Stimulated activated CD8-positive, alpha-beta memory T cell treated with anti-CD3 and anti-CD28 coated beads, Interleukin-15, amount 100 ng/mL, for 1 hour (primary cell): ENCODE results near the gene SPINT2.
A peak's percentile ranks its signal among the peaks of the same experiment; 100 is the strongest.
"Not testable (repeated sequence)": the region's sequence is repeated elsewhere in the genome, so short reads cannot be mapped to it uniquely, and the experiment has no call there.

ENCODE experiments used
- DNase-seq: peaks from one replicate; pipeline ENCODE4 v3.0.0-alpha.2; 2020; ENCODE audit warnings: low read depth

The SPINT2 gene, protein sequence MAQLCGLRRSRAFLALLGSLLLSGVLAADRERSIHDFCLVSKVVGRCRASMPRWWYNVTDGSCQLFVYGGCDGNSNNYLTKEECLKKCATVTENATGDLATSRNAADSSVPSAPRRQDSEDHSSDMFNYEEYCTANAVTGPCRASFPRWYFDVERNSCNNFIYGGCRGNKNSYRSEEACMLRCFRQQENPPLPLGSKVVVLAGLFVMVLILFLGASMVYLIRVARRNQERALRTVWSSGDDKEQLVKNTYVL

DNA sequence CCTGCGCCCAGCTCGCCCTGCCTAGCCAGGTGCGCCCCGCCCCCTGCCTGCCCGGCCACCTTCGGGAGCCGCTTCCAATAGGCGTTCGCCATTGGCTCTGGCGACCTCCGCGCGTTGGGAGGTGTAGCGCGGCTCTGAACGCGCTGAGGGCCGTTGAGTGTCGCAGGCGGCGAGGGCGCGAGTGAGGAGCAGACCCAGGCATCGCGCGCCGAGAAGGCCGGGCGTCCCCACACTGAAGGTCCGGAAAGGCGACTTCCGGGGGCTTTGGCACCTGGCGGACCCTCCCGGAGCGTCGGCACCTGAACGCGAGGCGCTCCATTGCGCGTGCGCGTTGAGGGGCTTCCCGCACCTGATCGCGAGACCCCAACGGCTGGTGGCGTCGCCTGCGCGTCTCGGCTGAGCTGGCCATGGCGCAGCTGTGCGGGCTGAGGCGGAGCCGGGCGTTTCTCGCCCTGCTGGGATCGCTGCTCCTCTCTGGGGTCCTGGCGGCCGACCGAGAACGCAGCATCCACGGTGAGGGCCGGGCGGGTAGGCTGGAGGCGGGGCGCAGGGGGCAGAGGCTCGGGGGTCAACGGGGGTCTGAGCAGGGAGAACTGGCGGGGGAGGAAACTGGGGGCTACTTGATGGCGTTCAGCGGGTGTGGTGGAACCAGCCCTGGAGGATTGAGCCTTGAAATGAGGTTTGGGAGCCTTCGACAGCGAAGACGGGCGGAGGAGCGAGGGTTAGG lies at the start of gene SPINT2:
Gene SPINT2 (plus strand): TSS at position 88 of the 727 bp plus-strand sequence. CDS start 320 bp downstream, at position 408.
- no peak for DNase-seq

DNA sequence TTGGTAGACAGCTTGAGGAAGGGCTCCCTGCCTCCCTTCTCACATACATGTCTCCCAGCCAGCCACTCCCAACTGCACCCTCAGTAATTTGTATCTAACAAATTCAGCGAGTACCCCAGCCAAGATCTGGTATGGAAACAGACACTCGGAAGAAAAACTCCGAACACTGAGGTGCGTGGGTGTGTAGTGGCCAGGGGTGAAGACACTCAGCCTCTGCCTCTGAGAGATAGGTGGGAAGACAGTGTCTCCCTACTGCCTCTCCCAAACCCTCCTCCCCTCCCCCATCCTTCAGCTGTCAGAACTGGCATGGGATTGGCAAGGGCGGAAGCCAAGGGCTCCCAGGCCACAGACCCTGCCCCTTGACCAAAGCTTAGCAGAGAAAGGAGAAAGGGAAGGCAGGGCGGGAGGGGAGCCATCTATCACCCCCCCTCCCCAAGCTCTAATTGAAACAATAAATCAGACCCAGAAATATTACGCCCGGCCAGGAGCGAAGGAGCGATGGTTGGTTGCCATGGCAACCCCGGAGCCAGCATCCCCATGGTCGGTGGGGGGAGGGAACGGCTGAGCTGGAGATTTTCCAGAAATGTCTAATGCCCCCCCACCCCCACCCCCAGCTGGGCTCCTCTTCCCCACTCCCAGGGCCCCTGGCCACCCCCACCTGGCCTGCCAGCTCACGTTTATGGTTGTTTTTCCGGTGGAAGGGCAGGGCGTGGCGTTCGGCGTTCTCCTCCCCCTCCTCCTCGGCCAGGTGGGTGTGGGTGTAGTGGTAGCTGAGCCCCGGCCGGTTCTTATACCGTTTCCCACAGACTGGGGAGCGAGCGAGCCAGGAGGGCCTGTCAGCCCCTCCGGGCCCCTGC lies 47.4 kb upstream of the SPINT2 start:
- DNase-seq = no peak

DNA sequence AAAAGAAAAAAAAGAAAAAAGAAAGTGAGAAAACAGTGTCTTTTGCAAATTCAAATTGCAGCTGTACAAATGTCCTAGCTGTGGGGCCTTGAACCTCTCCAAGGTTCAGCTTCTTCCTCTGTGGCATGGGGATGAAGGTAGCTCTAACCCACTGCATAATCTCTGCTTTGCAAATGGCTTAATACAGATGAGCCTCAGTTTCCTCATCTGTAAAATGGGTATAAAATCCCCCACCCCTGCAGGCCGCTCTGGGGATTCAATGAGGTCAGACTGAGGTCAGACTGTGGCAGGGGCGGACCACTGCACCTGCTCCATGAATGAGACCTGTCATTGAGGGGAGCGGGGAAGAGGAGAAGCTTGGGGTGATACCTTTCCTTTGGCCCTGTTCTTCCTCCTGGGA lies 46.2 kb upstream of the SPINT2 start:
- DNase-seq = no peak

DNA sequence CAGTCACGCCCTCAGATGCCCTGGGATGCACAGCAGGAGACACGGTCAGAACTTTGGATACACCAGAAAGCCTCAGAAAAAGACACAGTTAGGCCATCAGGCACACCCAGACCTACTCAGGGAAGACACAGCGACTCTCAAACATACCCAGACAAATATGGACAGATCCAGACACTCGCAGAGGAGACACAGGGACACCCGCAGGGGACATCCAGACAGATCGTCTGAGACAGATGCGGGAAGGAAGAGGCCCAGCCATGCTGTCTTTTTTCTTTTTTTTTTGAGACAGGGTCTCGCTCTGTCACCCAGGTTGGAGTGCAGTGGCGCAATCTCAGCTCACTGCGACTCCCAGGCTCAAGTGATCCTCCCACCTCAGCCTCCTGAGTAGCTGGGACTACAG lies 45.2 kb upstream of the SPINT2 start:
- no peak for DNase-seq

DNA sequence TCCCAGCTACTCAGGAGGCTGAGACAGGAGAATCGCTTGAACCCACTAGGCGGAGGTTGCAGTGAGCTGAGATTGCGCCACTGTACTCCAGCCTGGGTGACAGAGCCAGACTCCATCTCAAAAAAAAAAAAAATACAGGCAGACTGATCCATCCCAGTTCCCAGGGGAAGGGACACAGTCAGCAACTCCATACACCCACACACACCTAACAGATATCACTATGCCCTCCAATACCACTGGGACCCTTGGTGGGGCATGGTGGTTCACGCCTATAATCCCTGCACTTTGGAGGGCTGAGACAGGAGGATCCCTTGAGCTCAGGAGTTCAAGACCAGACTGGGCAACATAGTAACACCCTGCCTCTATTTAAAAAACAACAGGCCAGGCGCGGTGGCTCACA lies 43.0 kb upstream of the SPINT2 start:
- no peak for DNase-seq

DNA sequence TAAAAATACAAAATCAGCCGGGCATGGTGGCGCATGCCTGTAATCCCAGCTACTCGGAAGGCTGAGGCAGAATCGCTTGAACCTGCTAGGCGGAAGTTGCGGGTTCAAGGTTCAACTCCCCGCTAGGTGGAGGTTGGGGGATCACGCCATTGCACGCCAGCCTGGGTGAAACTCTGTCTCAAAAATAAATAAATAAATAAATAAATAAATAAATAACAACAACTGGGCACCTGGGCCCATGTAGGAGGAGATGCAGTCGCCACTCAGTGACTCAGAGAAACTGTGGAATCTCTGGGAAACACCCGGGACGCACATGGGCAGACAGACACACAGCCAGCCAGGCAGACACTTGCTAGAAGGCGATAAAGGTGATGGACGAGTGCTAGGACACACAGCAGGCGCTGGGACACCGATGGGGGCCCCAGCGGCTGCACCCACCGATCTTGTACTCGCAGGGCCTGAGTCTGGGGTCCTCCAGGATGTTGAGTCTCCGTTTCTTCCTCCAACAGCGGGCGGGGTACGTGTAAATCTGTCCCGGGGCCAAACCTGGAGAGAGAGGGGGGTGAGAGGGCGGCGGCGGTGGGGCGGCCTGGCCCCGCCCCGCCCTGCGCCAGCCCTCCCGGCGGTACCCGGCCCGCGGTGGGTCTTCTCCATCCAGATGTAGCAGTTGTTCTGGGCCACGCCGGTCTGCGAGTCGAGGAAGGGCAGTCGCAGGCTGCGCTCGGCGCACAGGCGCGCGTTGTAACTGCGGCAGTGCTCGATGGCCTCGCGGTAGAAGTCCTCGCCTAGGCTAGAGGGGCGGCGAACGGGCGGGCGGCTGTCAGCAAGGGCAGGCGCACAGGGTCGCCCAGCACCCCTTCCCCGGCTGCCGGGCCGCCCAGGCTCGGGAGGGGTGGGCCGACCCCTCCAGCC lies 42.2 kb upstream of the SPINT2 start:
- DNase-seq = no peak

DNA sequence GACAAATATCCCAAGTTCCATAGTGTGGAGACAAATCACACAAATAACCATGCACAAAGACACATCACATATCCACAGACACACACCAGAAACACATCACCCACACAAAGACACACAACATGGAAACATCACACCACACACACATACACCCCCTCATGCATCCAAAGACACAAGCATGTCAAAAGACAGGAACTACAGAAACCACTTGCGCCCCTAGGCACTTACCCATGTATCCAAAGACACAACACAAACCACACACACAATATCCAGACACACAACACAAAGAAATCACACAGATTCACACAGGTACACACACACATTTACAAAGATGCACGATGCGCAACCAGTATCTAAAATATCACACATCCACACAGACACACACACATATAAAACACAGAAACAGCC lies 41.3 kb upstream of the SPINT2 start:
- DNase-seq = no peak

DNA sequence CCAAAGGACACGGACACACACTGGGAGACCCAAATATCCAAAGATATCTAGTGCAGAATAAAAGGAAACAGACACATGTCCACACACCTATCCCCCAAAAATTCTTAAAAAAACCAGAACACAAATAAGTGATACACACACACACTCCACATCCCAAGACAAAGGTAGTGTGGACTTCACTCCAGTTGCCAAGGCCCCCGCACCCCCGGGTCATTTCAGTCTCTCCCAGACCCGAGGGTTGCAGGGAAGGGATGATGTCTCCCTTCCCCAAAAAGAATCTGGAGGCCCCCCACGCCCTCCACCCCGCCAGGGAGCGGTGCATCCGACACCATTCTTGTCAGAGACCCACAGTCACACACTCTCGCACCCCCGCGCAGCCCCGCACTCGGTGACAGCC lies 40.8 kb upstream of the SPINT2 start:
- DNase-seq = no peak

DNA sequence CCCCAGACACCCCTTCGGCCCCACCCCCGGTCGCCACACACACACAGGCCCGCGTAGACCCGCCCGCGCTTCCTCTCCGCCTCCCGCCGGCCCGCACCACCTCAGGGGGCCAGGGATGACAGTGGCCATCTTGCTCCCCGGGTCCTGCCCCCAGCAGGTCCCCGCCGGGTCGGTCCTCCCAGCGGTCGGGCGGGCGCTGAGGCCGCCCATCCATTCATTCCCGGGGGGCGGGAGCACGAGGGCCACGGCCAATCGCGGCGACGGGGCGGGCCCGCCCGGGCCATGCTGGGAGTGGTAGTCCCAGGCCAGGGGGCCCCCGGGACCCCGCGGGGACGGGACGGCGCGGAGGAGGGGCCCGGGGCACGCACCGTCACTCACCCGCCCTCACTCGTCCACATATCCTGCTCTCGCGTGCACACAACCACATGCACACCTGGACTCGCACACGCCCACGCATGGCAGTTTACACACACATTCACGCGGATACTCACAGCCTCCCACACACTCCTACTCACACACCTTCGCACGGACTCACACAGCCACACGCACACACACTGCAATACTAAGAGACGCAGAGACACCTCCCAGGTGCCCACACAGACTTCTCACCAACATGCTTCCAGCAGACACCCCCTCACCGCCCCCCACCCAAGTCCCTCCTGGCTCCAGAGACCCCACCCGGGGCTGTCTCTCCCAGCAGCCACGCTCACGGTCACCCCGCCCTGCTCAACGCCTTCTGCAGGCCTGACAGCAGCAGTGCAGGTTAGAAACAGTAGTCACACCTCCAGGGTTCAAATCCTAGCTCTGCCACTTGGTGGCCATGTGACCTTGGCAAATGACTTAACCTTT lies 40.1 kb upstream of the SPINT2 start, which contains the start of gene DPF1:
Gene DPF1 (minus strand): TSS at position 209 of the 849 bp plus-strand sequence. CDS start 80 bp downstream, at position 129.
- no peak for DNase-seq

DNA sequence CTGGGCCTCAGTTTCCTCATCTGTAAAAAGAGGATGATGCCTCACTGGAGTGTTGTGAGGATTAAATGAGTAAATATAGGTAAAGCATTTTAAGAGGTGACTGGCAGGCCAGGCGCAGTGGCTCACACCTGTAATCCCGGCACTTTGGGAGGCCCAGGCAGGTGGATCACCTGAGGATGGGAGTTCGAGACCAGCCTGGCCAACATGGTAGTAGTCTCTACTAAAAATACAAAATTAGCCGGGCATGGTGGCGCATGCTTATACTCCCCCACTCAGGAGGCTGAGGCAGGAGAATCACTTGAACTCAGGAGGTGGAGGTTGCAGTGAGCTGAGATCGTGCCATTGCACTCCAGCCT lies 39.5 kb upstream of the SPINT2 start:
- DNase-seq = not testable (repeated sequence)

DNA sequence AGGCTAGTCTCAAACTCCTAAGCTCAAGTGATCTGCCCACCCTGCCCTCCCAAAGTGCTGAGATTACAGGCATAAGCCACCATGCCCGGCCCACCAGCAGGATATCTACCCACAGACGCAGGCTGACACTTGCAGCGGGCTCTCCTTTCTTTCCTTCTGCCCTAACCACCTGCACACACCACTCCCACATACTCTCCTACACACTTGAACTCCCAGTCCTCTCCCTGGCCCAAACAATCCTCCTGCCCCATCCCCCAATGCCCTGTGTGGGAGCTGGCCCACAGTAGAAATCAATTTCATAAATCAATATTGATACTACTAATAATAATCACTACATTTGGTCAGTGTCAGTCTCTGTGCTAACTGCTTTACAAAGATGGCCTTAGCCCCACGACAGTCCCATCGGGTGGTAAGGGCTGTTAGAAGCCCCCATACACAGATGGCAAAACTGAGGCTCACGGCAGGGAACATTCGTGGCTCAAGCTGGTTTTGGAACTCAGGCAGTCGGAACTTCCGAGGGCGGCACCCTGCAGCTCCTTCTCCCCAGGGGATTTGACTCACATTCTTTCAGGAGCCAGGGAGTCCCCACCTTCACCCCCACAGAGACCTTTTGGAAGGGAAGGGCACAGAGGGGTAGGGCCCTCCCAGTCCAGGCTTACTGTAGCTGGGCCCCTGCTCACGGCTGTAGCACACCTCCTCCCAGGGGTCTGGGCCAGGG lies 36.9 kb upstream of the SPINT2 start:
- no peak for DNase-seq

DNA sequence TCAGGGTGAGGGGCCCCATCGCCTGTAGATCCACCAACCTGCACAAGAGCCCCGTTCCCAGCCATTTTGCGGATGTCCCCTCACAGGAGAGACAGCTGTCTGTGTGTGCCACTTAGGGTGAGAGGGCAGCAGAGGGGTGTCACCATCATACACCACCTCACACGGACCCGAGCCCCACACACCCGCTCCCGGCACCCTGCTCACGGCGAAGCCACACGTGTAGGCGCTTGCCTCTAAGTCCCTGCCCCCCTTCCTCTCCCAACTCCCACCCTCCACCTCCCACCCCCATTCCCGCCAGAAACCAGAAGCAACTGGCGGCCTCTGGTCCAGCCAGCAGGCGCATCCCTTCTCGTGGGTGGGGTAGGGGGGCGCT lies 36.4 kb upstream of the SPINT2 start:
- DNase-seq = no peak

DNA sequence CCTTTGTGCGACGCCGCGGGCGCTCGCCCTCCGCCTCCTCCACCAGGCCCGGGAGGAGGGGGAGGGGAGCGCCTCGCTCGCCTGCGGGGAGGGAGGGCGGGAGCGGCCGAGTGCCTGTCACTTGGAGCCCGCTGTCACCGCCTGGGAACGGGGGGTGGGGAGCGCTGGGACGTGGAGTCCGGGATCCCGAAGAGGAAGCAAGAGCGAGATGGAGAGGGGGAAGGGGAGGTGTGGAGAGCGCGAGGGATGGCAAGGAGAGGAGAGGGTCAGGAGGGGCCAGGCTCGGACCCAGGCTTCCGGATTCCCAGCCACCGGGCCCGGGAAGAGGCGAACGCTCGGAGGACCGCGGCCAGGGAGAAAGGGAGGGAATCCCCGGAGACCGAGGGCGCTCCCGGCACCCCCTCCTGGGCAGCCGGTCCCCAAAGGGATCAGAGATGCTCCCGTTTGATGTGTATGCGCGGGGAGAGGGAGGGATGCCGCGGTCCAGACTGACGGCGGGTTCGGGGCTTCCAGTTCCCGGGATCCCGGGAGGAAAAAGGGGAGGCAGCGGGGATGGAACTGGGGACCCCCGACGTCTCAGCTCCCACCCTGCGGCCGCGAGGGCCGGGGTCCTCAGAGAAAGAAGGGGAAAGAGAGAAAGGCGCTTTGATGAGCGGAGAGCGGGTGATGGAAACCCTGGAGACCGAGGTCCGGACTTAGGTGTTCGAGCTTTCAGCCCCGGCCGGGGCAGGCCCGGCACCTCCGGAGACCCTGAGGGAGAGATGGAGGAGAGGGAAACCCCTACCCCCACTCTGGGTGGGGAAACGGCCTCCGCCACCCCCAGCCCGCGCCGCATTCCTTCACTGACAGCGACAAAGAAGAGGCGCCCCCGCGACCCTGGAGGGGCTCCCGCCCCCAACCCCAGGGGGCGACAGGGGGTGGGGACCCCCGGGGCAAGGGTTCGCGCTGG lies 35.6 kb upstream of the SPINT2 start:
- no peak for DNase-seq

DNA sequence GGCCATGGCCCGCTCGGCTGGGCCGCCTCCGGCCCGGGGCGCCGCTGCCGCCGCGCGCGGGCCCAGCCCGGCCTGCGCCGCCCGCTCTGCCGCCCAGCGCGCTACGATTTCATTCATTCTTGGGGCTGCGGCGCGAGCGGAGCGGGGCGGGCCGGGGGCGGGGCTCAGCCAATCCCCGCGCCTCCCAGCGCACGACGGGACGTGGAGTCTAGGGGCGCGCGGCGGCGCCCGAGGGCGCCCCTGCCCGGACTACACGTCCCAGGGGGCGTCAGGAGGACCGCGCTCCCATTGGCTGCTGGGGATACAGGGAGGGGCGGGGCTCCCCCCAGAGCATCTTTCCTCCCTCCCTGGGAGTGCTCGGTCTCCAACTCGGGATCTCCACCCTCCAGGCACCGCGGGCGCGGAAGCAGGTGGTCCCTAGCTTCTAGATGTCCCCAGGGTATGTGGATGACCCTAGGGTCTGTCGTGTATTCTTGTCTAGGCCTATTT lies 34.7 kb upstream of the SPINT2 start:
- no peak for DNase-seq

DNA sequence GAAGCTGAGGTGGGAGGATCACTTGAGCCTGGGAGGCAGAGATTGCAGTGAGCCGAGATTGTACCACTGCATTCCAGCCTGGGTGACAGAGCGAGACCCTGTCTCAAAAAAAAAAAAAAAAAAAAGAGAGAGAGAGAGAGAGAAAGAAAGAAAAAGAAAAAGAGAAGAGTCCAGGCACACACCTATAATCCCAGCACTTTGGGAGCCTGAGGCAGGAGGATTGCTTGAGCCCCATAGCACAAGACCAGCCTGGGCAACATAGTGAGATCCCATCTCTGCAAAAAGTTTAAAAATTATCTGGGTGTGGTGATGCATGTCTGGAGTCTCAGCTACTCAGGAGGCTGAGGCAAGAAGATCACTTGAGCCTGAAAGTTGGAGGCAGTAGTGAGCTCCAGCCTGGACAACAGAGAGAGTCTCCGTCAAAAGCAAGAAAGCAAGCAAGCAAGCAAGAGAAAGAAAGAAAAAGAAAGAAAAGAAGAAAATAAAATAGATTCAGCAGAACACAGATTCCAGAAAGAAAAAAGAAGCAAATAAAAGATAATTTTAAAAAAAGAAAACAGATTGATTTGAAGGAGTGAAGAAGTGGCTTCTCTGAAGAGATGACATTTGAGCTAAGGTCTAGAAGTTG lies 33.8 kb upstream of the SPINT2 start:
- DNase-seq = not testable (repeated sequence)

DNA sequence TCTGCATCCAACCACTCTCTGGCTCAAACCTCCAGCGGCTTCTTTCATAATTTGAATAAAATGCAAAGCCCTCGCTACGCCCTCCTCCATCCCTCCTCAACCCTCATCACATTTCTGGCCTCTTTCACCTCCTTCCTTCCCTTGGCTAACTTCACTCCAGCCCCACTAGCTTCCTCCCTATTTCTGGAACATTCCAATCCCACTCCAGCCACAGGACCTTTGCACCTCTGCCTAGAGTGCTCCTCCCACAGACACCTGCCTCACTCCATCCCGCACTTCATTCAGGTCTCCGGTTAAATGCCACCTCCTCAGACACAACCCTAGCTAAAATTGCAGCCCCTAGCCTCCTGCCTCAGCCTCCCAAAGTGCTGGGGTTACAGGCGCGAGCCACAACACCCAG lies 32.5 kb upstream of the SPINT2 start:
- no peak for DNase-seq

DNA sequence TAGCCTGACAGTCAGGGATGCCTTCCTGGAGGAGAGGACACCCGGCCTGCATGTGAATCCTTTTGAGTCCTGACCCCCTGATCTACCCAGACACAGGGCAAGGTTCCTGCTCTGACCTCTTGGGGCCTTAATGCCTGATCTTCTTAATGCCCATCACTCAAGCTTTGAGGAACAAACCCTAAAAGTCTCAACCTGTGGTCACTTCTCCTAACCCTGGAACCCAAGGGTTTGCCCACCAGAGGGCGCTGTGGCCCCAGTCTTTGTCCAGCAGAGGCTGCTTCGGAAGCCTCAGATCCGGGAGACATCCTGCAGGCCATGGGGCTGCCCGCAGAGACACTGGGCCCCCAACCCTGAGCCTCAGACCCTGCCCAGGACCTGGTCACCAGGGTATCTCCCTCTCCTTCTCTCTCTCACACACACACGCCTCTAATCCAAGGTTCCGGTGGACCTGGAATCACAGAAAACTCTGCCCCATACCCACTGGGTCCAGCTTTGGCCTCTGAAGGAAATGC lies 30.6 kb upstream of the SPINT2 start:
- peak; percentile 53 for DNase-seq

DNA sequence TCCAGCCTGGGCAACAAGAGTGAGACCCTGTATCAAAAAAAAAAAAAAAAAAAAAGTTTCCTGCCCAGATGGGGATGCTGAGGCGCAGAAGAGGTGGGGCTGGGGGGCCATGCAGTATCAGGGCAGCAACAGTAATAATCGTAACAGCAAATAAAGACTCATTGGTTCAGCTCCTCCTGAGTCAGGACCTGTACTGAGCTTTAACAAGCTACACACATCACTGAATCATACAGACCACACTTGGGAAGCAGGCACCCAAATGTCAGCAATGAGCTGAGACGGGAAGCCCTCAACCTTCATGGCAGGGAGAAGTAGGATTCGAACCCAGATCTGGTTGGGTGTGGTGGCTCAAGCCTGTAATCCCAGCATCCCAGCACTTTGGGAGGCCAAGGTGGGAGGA lies 29.8 kb upstream of the SPINT2 start:
- DNase-seq = no peak
